ENCODE data around the gene ACAP2.

DNA sequence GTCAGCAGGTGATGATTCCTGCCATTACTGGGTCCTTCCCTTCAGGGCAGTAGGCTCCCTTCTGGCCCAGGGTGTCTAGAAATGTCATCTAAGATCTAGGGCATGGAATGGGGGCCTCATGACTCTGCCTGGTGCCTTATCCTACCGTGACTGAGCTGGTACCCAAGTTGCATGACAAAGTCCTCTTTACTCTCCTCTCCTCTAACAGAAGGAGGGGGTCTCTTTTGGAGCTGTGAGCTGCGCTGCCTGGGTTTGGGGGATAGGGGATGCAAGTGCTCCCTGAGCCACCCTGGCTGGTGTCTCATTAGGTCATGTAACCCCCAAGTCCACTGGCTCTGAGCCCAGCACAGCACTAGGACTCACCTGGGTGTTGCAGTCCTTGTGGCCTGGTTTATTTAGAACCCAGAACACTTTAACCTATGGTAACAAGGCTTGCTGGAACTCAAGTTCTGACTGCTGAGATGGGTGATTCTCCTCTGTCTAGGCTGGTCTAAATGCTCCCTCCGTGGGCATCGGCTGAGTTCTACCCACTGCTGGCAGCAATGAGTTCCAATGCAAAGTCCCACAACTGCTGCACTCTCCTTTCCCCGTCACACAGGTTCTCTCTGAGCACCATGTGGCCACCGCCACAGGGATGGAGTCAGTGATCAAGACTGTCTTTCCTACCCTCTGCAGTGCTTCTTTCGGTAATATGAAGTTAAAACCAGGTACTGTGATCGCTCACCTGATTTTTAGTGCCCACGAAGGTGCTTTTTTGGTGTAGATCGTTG lies 205.8 kb downstream of the ACAP2 start:
- TF ChIP-seq POLR2AphosphoS5 (IDR thresholded peaks at IDR 0.05): no peak
- TF ChIP-seq, protein P1, sequence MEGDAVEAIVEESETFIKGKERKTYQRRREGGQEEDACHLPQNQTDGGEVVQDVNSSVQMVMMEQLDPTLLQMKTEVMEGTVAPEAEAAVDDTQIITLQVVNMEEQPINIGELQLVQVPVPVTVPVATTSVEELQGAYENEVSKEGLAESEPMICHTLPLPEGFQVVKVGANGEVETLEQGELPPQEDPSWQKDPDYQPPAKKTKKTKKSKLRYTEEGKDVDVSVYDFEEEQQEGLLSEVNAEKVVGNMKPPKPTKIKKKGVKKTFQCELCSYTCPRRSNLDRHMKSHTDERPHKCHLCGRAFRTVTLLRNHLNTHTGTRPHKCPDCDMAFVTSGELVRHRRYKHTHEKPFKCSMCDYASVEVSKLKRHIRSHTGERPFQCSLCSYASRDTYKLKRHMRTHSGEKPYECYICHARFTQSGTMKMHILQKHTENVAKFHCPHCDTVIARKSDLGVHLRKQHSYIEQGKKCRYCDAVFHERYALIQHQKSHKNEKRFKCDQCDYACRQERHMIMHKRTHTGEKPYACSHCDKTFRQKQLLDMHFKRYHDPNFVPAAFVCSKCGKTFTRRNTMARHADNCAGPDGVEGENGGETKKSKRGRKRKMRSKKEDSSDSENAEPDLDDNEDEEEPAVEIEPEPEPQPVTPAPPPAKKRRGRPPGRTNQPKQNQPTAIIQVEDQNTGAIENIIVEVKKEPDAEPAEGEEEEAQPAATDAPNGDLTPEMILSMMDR (IDR thresholded peaks at IDR 0.05 in 8 of 11, conservative IDR thresholded peaks at IDR 0.05 in 3 of 11): no peak

Data from spleen (tissue), 7 donors.